HG03139 (cell line): ENCODE measurements around the gene MOCS1.

ENCODE experiments used
- ATAC-seq: cut with Tn5 transposase; IDR thresholded peaks from one replicate; pipeline ENCODE4 v1.9.1; 2021; ENCODE audit not compliant: unreplicated experiment

Gene MOCS1

DNA sequence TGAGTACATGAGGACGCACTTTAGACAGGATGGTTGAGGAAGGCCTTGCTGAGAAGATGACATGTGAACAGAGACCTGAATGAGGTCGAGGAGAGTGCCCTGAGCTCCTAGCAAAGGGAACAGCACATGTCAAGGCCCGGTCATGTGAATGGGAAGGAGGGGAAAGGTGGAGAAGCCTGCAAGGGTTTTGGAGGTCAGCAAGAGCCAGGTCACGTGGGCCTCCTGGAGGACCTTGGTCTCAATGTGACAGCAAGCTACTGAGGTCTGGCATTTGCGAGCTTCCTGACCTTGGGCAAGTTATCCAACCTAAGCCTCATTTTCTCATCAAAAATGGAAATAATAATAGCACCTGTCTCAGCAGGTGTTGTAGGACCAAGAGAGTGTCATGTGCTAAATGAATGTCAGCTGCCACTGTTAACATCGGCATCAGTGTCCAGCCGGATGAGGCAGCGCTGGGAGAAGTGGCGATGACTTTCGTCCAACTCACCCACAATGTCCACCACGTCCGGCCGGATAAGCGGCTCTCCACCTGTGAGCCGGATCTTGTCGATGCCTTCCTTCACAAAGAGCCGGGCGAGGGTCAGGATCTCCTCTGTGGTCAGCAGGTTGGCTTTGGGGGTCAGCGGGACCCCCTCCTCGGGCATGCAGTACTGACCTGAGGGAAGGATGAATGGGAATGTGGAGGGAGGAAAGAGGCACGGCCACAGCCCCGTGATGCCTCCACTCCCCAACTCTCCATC is 8.9 kb downstream of the MOCS1 start:
- no peak for ATAC-seq

DNA sequence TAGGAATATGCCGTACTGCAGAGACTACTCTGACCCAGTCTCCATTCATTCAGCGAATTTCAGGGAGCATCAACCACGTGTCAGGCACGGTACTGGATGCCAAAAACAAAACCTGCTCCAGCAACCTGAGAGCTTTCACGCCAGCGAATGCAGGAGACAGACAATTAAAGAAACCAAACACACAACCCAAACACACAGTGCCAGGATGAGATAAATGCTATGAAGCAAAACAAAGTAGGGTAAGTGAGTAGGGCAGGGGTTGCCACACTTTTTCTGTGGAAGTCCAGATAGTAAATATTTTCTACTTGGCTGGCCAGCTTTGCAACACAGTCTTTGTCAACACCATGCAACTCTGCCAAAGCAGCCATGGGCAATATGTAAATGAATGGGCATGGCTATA is 10.0 kb downstream of the MOCS1 start:
- no peak for ATAC-seq

DNA sequence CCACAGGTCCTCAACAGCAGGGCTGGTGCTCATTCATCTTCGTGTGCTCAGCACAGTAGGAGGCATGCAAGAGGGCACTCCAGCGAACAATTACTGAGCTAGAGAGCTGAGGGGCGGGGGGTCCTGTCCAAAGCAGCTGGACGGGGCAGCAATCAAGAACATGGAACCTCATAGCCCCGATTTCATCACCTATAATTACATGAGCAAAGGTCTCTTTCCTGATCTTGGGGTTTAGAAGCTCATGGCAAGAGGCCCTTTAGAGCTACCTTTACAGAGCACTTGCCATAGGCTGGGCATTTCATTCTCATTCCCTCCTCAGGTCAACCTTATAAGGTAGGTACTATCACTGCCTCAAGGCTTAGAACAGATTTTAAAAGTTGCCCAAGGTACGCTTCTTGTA is 10.4 kb downstream of the MOCS1 start:
- no peak for ATAC-seq

DNA sequence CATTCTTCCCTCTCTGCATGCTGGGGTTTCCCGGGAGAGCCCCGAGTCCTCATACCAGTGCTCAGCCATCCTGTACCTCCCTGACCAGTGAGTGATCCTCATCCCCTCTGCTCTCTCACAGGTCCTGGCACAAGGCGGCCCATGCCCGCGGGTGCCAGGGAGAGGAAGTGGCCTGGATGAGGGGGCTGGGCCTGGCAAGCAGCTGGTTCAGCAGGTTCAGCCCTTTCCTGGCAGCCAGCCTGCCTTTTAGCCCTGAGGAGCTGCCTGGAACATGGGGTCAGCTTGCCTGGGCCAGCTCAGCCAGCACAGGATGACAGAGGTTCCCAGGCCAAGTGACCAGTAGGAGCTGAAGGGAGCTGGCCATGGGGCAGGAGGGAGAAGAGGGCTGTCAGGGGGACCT is 10.9 kb downstream of the MOCS1 start:
- no peak for ATAC-seq

DNA sequence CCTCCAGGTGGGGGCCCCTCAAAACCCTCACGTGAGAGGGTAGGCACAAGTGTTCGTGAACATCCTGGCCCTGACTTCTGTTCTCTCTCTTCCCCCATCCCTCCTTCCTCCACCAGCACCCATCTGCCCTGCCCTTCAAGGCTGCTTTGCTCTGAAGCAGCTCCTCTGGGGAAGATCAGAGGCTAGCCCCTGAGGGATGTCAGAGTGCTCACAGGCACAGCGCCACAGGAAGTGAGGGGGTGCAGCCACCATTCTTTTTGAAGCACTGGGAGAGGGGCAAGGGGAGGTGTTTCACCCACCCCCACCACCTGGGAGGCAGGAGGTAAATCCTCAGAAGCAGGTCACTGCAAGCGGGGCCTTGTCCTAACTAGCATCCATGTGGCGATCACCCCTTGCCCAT is 11.4 kb downstream of the MOCS1 start:
- ATAC-seq = no peak

DNA sequence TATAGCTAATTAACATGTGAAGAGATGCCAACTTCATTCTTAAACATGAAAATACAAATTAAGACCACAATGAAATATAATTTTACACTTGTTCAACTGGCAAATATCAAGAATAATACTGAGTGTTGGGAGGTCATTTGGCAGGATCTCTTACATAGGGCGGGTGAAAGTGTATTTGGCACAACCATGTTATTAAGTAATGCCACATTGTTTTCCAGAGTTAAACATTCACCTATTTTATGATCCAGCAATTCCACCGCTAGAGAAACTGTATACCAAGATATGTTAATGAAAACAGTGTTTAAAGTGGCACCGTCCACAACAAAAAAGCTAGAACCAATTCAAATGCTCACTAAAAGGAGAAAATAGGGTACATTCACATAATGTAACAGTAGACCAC is 14.1 kb downstream of the MOCS1 start:
- ATAC-seq = no peak

DNA sequence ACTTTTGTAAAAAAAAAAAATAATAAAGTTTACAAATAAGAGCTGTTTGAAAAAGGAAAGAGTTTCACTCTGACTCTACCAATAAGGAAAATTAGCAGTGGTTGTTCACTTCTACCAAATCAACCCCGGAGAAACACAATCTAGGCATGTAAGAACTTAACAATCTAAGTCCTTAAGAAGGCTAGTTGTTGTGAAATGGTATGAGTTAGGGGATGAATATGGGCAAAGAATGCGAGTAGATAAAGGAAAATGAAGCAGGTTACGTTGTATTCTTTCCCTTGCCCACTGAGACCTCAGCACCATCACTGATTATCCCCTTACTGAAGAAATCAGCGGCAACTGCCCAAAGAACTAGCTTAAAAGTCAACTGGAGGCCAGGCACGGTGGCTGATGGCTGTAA is 15.4 kb downstream of the MOCS1 start:
- no peak for ATAC-seq

DNA sequence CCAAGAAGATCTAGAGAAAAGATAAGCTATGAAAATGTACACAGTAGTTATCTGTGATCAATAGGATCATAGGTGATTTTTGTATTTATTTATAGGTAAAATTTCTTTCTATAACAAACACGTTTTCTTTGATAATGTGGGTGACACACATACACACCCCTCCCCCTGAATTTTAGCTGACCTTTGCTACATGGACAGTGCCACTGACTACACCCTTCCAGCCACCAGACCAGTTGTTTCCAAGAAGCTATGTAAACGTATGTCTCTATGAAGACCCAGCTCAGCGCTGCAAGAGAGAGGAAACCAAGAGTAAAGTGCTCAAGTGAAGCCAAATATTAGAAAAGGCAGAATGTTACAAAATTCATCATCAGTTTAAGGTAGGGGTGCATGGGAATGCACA is 16.3 kb downstream of the MOCS1 start:
- no peak for ATAC-seq

DNA sequence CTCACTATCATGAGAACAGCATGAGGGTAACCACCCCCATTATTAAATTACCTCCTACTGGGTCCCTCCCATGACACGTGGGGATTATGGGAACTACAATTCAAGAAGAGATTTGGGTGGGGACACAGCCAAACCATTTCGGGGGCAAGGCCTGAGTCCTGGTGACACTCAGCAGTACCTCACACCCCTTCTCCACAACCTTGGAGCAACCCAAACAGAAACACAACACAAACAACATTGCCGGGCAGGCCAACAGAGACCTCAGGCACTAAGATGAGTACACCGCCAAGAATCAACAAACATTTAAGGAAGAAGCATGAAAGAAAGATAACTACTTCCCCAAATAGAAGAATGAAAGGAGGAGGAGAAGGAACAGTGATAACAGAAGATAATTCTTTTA is 16.9 kb downstream of the MOCS1 start:
- ATAC-seq = no peak

DNA sequence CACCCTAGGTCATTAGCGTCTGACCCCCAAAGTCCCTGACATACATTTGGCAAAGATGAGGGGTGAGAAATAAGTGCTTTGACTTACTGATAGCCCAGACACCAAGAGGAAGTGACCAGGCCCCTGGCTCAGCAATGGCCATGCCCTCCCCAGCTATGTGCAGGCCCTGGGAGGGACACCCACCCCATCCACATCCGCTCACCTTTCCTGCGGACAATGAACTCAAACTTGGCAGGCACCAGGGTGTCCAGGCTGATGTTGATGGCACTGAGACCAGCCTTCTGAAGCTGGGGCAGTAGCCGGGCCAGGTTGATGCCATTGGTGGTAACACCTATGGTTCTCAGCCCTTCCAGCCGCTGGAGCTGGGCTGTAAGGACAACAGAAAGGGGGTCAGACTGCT is 18.4 kb downstream of the MOCS1 start:
- no peak for ATAC-seq

DNA sequence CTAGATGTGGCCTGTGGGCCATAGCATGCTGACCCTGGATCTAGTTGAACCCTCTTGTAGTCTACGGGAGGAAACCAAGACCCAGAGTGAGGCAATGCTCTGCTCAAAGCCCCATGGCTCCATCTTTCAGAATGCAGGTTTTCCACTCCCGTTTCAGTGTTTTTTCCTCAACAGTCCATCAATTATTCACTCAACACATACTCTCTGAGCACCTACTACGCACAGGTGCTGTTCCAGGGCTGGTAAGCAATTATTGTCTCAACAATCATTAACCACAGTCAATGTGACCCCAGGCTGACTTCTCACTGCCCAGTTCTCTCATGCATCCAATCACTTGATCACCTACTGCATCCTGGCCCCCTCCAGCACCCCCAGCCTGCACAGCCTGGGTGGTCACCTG is 20.0 kb downstream of the MOCS1 start:
- no peak for ATAC-seq

DNA sequence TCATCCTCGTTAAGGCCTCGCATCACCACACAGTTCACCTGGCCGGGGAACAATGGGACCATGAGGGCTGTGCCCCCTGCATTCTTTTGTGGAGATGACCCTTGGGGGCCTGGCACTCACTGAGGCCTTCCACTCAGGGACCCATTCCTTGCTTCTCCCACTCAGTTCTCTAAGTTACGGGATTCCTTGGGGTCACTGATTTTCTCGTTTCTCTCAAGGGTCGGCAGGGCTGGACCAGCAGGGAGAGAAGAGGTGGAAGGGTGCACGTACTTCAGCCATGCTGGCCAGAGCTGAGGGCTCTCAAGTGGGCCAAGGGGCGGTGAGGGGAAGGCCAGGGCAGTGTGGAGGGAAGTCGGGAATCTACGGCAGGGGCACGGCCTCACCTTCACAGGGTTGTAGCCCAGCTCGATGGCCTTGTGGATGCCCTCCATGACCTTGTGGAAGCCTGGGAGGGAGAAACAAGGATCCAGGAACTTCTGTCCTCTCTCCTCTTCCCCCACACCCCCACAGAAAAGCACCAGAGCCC is 20.8 kb downstream of the MOCS1 start:
- ATAC-seq = no peak

DNA sequence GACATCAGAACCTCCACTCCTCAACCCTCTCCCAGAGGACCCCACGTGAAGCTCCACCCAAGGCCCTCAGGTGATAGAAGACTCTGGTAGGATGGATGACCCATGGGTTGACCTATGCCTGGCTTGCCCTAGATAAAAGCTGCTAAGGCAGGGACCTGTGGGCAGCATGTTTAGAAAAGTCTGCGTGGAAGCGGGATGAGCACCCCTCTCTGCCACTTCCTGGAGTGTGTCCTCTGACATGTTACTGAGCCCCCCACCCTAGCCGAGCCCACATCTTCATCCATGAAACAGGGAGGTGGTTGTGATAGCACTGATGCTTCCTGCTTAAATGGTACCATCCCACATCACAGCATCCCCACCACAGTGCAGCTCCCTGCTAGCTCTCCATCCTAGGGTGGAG is 21.8 kb downstream of the MOCS1 start:
- no peak for ATAC-seq

DNA sequence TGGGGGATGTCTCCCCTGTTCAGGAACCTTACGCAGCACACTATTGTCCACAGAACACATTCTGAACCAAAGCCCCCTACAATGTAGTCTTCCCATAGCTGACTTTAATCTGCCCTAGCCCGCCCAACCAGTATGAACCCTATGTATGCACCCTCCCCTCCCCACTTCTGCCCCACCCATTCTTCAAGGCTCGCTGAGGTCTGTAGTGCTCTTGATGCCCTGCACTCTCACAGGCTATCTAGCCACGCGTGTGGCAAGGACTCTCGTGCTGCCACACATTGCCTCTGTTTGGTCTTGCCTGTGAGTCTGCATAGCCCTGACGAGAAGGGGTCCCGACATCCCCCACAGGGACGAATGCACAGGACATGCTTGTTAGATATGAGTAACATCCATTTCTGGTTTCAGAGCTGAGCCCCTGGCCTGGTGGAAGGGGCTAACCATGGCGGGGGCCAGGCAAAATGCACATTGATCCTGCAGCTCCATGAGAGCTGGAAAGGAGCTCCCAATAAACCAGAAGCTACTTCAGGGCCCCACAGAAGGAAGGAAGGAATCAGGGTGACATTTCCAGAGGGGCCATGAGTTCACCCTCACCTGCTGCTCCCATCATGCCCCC is 22.6 kb downstream of the MOCS1 start:
- no peak for ATAC-seq

DNA sequence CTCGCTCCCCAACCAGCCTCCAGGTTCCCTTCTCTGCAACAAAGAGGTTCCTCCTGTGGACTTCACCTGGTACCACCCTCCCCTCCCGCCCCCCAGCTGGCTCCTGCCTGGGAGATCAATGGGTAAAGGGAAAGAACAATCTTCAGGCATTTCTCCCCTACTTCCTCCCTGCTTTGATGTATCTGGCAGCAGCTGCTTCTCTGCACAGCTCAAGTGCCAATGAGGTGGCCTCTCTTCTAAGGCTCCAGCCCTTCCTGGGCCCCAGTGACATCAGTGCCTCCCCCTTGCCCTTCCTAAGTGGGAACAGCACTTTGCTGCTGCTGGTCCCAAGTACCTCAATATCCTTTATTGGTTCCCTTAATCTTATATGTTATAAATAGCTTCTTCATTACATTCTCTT is 23.5 kb downstream of the MOCS1 start:
- ATAC-seq = no peak

DNA sequence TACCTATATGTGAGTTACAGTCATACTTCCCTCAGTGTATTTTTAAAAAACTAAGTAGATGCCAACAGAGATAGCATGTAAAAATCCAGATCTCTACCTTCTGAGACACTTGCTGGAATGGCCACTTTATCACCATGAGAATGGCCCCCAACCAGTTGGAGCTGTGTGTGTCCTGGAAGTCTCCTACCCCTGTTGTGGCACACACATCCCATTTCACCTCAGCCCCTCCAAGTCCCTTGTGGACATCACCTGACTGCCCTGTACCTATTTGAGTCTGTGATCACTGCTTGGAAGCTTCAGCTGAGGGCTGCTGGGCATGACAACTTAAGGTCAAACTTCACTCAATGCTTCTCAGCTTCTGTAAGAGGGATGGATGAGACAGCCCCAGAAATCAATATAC is 24.1 kb downstream of the MOCS1 start:
- no peak for ATAC-seq

DNA sequence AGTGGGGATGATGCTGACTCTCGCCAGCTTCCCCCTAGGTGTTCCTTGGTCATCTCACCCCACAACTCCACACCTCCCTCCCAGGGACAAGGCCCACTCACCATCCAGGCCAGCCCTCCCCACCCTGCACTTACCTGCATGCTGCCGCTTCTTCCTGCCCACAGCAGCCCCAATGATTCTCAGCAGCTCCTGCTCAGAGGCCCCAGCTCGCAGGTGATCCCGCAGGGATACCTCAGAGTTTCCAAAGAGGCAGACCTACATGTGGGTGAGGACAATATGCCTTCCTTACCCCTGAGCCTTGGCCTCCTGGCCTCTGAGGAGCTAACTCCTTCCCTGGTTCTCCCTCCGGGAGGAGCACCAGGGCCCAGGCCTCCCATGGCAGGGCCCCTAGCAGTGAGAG is 24.6 kb downstream of the MOCS1 start:
- no peak for ATAC-seq

DNA sequence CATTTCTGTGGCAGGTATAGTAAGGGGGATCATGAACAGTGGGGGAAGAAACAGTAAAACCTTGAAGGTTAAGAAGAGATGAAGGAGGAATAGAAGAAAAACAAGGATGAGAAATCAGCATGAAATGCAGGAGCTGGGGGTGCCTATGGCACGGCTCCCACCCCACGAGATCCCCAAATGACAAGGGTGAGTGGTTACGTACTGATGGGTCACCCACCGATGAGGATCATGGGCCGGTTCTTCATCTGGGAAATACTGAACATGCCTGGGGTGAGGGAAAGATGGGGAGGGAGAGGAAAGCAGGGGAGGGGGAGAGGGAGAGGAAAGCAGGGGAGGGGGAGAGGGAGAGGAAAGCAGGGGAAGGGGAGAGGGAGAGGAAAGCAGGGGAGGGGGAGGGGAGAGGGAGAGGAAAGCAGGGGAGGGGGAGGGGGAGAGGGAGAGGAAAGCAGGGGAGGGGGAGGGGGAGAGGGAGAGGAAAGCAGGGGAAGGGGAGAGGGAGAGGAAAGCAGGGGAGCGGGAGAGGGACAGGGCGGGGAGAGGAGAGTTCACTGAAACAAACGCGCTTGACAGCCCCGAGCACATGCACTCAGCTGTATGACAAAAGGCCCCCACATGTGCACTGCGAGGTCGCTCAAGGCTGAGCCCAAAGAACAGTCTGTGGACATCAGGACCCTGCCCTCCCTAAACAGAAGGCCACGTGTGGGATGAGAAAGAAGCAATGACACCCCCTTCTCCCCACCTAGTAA is 25.3 kb downstream of the MOCS1 start:
- ATAC-seq = no peak

DNA sequence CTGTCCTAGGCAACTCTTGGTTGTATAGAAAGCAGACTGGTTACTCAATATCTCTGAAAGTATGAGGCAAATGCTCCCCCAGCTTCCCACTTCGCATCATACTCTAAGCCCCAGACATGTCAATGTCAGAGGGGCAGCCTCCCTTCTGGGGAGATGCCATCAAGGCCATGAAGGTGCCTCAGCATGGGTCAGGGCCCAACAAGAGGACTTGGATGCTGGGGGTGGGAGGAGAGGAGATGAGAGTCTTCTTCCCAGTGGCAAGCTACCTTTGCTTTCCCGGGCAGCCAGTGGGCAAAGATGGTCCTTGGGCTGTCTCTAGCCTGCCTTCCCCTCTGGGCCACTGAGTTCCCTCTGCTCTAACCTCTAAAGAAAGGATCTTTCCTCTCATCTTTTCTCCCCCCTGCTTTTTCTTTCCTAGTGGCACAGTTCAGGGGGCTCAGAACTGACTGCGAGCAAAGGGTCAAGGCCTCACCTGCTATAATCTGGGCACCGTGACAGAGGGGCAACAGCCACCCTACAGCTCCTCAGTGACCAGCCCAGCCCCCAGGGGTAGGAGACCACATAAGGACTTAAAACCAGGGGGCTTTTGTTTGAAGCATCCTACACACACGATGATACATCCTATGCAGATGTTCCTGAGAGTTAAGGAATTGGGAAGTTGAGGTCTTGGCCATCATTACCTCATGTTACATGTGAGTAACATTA is 26.2 kb downstream of the MOCS1 start:
- ATAC-seq = no peak

DNA sequence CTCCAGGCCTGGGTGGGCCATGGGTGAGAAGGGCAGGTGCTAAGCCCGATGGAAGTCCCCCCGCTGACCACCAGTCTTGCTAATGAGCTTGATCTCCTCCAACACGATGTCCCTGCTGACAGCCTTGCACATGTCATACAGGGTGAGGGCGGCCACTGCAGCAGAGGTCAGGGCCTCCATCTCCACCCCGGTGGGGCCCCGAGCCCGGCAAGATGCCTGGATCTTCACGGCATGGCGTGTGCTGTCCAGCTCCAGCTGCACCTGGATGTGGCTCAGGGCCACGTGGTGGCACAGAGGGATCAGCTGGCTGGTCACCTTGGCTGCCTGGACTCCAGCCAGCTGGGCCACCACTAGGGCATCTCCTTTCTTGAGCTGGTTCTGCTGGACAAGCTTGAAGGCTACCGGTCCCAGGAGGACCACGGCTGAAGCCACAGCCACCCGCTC is 27.9 kb downstream of the MOCS1 start:
- no peak for ATAC-seq

DNA sequence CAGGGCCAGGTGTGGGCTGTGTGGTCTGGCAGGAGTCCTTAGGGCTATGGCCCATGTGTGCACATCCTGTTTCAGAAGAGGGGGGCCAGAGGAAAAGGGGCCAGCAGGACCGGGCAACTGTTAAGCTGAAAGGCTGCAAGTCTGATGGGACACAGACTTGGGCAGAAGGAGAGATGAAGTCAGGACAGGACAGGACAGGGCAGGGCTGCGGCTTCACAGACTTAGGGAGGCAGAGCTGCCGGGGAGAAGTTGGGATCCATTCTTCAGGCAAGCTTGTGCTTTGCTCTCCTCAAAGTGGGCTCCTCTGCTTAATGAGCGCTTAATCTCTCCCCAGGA is 28.7 kb downstream of the MOCS1 start:
- no peak for ATAC-seq
